Stimulated activated CD8-positive, alpha-beta memory T cell treated with anti-CD3 and anti-CD28 coated beads, Interleukin-2, amount 100 ng/mL, for 1 hour (primary cell): Measurements from ENCODE around the gene KRTAP4-8.
"Not testable (repeated sequence)": the region's sequence is repeated elsewhere in the genome, so short reads cannot be mapped to it uniquely, and the experiment has no call there.

Experiments
- DNase-seq, 2 donors: peaks; one replicate each; pipeline ENCODE4 v3.0.0-alpha.2; 2020; ENCODE audit warnings: low read depth in 2 of 2

KRTAP4-8 gene

DNA sequence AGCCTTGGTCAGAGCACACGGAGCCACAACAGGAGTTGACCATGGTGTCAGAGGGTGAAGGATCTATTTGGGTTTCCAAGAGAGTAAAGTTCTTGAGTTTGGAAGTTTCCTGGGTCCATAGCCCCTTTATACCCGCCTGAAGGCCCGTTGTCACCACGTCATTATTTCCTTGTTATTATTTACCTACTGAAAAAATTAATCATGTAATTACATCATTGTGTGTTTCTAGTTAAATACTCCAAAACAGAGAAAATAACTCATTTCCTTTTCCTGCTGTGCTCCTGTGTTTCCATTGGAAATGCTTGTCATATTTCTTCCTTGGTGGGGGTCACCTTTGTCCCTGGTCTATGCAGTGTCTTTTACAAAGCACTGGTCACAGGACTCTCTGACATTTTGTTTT is at the start of gene KRTAP4-8:
KRTAP4-8 (minus strand) TSS at position 101 of the 400 bp plus-strand sequence; CDS start at position 43, 58 bp downstream.
- no peak for DNase-seq

DNA sequence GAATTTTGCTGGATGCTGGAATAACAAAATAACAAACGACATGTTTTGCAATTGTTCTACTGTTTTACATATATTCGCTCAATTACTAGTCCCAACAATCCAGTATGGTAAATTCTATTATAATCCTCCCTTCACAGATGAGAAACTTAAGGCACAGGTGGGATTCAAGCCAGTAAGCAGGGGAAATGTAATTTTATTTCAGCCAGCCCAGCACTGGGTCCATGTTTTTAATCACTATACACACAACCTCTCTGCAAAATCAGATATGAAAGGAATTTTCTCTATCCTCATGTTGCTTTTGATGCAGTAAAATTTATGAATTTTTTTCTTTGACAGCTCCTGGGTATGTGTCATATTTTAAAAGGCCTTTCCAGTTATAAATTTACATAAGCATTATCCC is 47.3 kb upstream of the KRTAP4-8 start:
- DNase-seq: no peak

DNA sequence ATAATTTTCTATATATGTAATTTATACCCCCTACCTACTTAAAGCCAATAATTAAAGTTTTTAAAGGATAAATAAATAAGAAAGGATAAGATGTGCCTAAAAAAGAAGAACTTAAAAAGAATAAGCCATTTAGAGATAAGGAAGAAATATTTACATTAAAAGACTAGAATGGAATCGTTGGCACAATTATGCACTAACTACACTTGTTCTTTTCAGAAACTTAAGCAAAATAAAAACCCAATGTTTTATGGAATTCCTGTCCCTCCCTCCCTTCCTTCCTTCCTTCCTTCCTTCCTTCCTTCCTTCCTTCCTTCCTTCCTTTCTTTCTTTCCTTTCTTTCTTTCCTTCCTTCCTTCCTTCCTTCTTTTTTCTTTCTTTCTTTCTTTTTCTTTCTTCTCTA is 46.9 kb upstream of the KRTAP4-8 start:
- no peak for DNase-seq

DNA sequence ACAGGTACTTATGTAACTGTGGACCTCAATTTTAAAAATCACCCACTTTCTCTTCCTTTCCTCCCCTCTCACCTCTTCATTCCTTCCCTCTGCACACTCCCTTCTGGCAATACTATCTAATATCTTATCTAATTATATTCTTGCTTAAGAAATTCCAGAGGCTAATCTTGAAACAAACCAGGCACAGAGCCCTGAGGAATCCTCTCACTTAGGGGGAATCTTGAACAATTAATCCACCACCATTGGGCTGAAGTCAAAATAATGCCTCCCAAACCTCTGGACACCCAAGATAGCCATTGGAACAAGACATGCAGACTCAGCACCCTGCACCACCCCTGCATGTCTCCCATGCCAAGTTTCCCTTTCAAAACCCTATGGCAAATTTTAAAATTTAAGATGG is 43.4 kb upstream of the KRTAP4-8 start:
- DNase-seq: no peak

DNA sequence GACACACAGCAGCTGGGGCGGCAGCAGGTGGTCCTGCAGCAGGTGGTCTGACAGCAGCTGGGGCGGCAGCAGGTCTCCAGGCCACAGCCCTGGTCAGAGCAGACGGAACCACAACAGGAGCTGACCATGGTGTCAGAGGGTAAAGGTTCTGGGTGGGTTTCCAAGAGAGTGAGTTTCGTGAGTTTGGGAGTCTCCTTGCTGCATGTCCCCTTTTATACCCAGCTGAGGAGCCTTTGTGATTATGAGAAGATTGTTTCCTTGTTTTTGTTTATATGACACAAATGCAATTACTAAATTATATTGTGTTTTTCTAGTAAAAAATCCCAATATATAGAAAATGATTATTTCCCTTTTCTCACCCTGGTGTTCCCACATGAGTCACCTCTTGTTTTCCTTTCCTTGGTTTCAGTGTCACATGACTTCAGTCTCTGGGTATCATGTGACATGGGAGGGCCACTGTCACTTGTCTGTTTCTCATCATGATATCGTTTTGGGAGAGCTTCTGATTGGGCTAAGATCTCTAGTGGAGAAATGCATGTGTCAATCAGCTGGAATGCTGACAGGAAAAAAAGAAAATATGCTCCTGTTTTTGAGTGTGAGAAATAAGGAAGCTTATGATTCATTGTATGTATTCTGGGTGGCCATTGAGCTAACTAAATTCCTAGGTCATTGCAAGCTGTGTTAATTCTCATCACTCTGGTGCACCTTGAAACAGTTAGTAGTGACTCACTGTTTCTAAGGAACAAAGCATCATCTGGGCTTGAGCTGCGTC is 42.6 kb upstream of the KRTAP4-8 start, which contains the start of gene KRTAP4-6:
KRTAP4-6 (minus strand) TSS at position 185 of the 772 bp plus-strand sequence; CDS start at position 128, 57 bp downstream.
- DNase-seq: no peak

DNA sequence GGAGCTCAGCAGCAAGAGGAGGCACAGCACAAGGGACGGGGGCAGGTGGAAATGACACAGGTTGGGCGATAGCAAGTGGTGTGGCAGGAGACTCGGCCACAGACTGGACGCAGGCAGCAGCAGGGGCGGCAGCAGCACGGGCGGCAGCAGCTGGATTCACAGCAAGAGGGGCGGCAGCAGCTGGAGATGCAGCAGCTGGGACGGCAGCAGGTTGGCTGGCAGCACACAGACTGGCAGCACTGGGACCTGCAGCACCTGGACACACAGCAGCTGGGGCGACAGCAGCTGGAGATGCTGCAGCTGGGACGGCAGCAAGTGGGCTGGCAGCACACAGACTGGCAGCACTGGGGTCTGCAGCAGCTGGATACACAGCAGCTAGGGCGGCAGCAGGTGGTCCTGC is 41.9 kb upstream of the KRTAP4-8 start:
- DNase-seq: not testable (repeated sequence)

DNA sequence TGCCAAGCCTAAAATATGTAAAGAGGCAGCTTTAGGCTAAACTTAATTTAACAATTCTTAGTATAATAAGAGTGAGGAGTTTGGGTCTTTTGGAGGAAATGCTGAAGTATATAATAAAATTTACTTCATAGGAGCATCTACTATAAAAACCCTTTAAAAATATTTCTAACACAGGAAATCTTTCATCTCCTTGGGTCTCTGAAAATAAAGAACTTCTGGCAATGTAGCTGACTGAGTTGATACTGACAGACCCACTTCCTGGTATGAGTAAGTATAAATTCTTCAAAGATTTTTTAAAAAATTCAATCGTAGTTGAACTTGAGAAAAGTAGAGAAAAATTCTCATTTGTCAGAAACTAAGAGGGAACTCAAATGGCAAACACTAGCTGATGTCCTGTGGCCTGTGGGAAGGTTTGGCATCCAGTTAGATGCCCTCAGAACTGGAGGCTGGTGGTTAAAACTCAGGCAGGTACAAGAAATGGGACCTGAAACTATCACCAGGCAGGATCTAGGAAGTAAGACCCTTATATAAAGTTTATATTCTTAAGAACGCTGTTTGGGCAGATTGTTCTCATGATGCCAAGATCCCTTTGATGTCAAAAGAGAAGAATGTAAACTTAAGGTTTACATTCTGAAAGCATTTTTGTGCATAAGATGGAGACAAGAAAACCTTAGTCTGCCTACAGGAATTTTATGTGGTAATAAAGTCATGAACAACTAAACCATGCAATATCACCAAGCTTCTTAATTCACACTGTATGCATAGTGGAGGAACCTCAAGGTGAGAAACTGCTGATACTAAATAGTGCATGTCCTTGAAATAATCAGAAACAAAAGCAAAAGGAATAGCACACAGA is 36.2 kb upstream of the KRTAP4-8 start:
- DNase-seq: no peak

DNA sequence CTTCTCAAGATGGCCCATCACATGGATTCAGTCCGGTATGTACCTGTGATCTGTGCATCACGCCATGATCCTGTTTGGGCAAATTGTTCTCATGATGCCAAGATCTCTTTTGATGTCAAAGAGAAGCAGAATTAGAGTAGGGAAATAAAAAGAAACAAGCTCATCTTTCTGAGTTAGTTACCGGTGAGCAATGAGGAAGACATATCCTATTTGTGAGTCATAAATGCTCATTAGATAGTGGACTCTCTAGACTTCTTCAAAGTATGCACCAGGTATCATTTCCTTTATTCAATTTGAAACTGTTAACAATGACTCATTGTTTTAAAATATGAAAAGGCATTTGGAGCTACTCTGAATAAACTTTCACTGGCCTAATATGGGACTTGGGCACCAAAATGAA is 34.0 kb upstream of the KRTAP4-8 start:
- DNase-seq: no peak

DNA sequence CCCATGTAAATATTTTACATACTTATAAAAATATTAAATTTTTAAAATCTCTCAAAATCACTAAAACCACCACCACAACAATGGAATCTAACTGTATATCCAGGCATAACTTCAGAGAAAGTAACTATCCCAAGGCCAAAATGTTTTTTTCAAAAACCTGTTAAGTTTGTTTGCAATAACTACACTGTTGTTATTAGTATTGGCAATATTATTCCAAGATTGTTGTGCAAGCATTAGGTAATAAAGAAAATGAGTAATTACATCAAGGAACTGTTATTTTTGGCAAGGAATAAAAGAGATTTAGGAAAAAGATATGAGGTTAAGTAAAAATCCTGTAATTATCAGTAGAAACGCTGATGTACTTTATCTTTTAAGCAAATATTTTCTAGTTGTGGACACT is 29.4 kb upstream of the KRTAP4-8 start:
- DNase-seq: no peak

DNA sequence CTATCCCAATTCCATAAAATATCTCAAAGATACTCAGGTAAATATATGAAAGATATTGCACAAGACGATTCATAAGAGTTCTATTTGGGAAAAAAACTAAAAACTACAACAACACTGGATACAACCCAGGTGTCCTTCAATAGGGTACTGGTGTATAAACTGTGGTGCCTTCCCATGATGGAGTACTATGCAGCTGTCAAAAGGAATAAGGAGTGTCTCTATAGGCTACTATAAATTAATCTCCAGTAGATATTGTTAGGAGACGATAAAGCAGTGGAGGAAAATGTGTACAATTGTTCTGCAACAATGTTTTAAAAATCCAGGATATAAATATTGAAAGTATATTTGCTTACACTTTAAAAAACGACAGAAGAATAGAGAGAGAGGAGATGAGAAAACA is 28.5 kb upstream of the KRTAP4-8 start:
- no peak for DNase-seq

DNA sequence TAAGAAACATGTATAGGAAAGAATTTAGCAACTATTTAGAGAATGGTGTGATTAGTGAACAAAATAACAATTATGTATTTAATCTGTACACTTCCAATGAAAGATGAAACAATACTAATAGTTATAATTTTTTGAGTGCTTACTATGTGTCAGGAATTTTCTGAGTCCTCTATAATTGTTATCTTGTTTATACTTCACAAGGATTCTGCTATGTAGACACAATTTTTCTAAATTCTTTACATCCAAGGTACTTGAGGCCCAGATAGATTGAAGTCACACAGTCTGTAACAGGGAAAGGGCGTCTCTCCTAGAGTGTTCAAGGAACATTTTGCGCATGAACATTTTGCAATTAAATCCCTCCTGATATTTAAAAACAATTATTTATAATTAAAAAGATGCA is 27.1 kb upstream of the KRTAP4-8 start:
- DNase-seq: no peak

DNA sequence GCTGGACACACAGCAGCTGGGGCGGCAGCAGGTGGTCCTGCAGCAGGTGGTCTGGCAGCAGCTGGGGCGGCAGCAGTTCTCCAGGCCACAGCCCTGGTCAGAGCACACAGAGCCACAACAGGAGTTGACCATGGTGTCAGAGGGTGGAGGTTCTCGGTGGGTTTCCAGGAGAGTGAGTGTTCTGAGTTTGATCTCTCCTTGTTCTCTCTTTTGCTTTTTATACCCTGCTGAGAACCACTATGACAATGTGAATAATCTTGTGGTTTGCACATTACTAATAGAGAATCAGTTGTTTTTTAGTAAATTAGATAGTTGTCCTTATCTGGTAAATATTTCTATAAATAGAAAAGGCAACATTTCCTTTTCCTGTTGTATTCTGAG is 26.0 kb upstream of the KRTAP4-8 start, which contains the start of gene KRTAP4-12:
KRTAP4-12 (minus strand) TSS at position 192 of the 381 bp plus-strand sequence; CDS start at position 132, 60 bp downstream.
- not testable (repeated sequence) for DNase-seq

DNA sequence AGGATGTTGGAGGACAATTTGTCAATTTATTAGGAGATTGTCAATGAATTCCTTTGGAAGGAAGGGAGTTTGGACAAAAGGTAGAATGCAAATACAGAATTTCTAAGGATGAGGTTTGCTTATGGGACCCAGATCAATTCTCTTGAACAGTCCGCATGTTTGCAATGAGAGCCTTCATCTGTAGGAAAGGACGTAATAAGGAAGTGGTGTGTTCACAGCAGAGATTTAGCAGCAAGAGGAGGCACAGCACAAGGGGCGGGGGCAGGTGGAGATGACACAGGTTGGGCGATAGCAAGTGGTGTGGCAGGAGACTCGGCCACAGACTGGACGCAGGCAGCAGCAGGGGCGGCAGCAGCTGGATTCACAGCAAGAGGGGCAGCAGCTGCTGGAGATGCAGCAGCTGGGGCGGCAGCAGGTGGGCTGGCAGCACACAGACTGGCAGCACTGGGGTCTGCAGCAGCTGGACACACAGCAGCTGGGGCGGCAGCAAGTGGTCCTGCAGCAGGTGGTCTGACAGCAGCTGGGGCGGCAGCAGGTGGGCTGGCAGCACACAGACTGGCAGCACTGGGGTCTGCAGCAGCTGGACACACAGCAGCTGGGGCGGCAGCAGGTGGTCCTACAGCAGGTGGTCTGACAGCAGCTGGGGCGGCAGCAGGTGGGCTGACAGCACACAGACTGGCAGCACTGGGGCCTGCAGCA is 25.5 kb upstream of the KRTAP4-8 start:
- not testable (repeated sequence) for DNase-seq

DNA sequence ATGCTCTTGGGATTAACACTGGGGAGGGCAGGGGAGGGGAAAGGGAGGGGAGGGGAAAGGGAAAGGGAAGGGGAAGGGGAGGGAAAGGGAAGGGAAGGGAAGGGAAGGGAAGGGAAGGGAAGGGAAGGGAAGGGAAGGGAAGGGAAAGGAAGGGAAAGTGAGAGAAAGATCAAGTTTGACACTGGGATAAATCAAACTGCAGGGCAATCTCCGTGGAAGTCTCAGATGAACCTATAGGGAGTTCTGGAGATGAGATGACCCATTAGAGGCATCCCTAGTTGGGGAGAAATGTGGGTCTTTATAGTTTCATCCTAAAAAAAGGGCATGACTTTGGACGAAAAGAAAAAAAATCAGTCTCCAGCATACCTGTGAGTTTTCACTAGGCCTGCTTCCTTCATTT is 23.8 kb upstream of the KRTAP4-8 start:
- DNase-seq: no peak

DNA sequence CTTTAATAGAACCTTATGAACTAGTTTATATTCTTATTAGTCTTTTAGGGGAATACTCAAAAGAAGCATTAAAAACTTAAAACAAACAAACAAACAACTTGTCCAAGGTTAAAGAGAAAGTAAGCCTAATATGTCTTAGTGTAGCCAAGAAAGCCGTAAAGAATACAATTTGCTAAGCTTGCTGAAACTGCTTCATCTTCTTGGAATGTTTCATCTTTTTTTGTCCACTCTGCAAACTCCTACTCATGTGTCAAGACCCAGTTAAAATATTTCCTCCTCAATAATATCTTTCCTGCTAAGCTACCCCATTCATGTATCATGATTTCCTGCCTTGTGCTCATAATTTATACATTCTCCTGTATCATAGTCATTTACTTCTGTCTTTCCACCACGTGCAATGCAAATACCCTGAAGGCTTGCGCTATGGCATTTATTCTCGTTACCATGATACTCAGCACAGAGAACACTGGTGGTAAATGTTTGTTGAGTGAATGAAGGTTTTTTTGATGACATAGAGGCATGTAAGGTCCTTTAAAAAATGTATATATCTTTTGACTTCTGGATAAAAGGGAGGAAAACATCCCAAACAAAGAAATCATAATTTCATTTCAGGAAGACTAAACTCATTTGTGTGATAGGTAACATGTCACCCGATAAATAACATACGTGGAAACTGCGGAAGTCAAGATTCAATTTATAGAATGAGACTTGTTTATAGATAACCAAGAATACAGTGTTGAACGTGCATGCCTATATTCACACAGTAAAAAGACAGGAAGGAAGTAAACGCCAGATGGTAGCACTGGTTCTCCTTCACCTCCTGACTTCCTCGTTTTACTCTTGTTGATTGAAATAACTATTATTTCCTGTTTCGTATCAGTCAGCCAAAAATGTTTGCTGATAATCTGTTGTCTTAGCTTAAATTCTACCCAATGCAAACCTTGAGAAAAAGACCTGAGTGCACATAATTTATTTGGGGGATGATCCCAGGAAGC is 22.1 kb upstream of the KRTAP4-8 start:
- DNase-seq: not testable (repeated sequence)

DNA sequence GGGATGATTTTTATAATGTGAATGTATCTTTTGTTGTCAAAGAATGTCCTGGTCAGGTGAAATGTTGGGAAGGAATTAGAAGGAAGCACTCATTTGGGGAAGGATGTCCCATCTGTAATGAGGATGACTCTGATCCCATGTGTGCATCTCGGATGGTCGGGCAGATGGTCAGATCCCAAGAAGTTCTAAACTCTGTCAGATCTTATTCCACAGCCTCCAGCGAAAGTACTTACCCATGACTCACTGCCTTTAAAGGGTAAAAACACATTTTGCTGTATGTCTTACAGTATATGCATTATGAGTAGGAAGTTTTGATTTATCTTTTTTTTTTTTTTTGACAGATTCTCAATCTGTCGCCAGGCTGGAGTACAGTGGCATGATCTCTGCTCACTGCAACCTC is 20.8 kb upstream of the KRTAP4-8 start:
- DNase-seq: no peak

DNA sequence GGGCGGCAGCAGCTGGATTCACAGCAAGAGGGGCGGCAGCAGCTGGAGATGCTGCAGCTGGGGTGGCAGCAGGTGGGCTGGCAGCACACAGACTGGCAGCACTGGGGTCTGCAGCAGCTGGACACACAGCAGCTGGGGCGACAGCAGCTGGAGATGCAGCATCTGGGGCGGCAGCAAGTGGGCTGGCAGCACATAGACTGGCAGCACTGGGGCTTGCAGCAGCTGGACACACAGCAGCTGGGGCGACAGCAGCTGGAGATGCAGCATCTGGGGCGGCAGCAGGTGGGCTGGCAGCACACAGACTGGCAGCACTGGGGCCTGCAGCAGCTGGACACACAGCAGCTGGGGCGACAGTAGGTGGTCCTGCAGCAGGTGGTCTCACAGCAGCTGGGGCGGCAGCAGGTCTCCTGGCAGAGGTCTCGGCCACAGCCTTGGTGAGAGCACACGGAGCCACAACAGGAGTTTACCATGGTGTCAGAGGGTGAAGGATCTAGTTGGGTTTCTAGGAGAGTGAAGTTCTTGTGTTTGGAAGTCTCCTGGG is 20.0 kb upstream of the KRTAP4-8 start, which contains the start of gene KRTAP4-11:
KRTAP4-11 (minus strand) TSS at position 528 of the 541 bp plus-strand sequence; CDS start at position 470, 58 bp downstream.
- not testable (repeated sequence) for DNase-seq

DNA sequence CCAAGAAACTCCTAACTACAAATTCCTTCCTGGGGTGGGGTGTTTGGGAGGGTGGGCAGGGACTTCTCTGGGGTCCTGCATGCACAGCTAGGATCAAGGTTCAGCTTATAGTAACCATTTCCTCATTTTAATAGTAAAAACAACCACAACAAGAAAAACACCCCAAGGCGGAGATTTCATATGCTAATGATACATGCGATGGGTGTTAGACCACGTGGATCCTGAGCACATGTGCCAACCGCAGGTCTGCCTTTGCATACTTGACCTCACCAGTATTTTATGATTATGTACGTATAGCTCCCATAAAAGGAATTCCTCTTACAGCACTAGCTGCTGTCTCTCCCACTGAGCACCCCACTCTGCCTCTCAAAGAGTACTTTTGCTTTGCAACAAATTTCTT is 18.4 kb upstream of the KRTAP4-8 start:
- DNase-seq: no peak

DNA sequence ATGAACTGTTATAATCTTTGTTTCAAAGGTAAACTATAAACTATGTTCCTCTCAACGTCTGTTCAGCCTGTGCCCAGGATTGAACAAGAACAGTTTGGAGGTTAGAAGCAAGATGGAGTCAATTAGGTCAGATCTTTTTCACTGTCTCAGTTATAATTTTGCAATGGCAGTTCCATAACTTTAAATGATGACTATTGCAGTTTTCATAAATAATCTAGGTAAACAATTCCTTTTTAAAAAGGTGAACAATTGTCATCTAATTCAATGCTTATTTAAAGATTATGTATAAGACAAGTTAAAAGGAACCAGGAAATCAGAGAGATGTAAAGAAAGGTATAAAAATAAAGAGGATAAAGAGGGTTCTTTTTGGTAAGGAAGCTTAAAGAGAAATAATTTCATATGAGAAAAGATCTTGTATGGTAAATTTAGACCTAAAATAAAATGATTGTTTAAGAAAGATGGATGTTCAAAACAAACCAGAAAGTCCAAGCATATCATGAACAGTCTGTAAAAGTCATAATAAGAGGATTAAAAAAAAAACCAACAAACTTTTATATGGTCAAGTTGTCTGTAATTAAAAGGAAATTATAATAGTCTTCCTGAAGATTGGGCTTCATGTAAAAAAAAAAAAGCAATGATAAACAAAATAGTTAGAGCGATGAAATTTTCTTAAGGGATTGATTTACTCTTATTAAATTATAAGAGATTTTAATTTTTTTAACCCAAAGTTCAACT is 13.4 kb upstream of the KRTAP4-8 start:
- DNase-seq: no peak
